ENCODE results near the gene PIEZO1.

GRCh38 chr16:88754912-88755744 is 29.9 kb downstream of the PIEZO1 start:
- TF ChIP-seq CTCF (IDR thresholded peaks at IDR 0.05) (no peak), EZH2 (IDR thresholded peaks at IDR 0.05; ENCODE audit: borderline replicate concordance, insufficient read depth, low read depth, low read length, poor library complexity, severe bottlenecking) (no peak)

Measured in B cell (primary cell).